Measurements from ENCODE around the gene EMID1. TPM values are rescaled to one million over a fixed set of nuclear protein-coding genes. Genes with fewer than 3 reads are reported as not detected.

Gene EMID1
- total RNA-seq, 2 experiments from 2014 or later, result not detected

GRCh38 chr22:29216011-29216872 lies 10.5 kb downstream of the EMID1 start:
- H3K36me3 ChIP-seq (ENCODE audit: insufficient read depth, low read length), result no peaks in the 10 kb centered on the region
- no peaks in the 10 kb centered on the region for H3K9me2 ChIP-seq (ENCODE audit: insufficient read depth, low read length)
- H3K27ac ChIP-seq (ENCODE audit: low read depth, low read length, poor library complexity, severe bottlenecking), result no peak overlapping the region
- no TSS peak for BruUV-seq (replicated peaks)
- ChIA-PET CTCF (ENCODE audit: unreplicated experiment) (no interaction called here), POLR2A (no interaction called here)
- no peak for DNase-seq (ENCODE audit: low spot score)
- TF ChIP-seq EZH2phosphoT487 (IDR thresholded peaks at IDR 0.05; ENCODE audit: borderline replicate concordance, low read depth, low read length) (no peak), CTCF (conservative IDR thresholded peaks at IDR 0.05; ENCODE audit: low read length) (no peak)
- H3K4me3 ChIP-seq (ENCODE audit: low read depth, low read length, poor library complexity, severe bottlenecking), result no peak overlapping the region
- H3K4me1 ChIP-seq (ENCODE audit: insufficient read depth, low read length, poor library complexity, severe bottlenecking), result no peaks in the 10 kb centered on the region
- intact Hi-C loops (cut with micrococcal nuclease; ENCODE audit: unreplicated experiment), result no loop called here
- no peaks in the 10 kb centered on the region for H3K79me2 ChIP-seq (ENCODE audit: insufficient read depth, low read depth, low read length)
- no peaks in the 10 kb centered on the region for H3K9me3 ChIP-seq (ENCODE audit: low read length)
- no peaks in the 10 kb centered on the region for H4K20me1 ChIP-seq (ENCODE audit: insufficient read depth, low read length)
- H3K4me2 ChIP-seq (ENCODE audit: low read length), result no peak overlapping the region
- no peak overlapping the region for H2AFZ ChIP-seq (ENCODE audit: low read length)

GRCh38 chr22:29216873-29217666 lies 11.4 kb downstream of the EMID1 start:
- Histone ChIP-seq H3K4me2 (ENCODE audit: low read length) (no peak overlapping the region), H3K36me3 (ENCODE audit: insufficient read depth, low read length) (no peaks in the 10 kb centered on the region), H4K20me1 (ENCODE audit: insufficient read depth, low read length) (no peaks in the 10 kb centered on the region), H3K27ac (ENCODE audit: low read depth, low read length, poor library complexity, severe bottlenecking) (no peak overlapping the region), H2AFZ (ENCODE audit: low read length) (no peak overlapping the region), H3K4me1 (ENCODE audit: insufficient read depth, low read length, poor library complexity, severe bottlenecking) (no peaks in the 10 kb centered on the region), H3K4me3 (ENCODE audit: low read depth, low read length, poor library complexity, severe bottlenecking) (no peak overlapping the region), H3K9me2 (ENCODE audit: insufficient read depth, low read length) (no peaks in the 10 kb centered on the region), H3K79me2 (ENCODE audit: insufficient read depth, low read depth, low read length) (no peaks in the 10 kb centered on the region), H3K9me3 (ENCODE audit: low read length) (no peaks in the 10 kb centered on the region)
- intact Hi-C loops (cut with micrococcal nuclease; ENCODE audit: unreplicated experiment), result no loop called here
- no TSS peak for BruUV-seq (replicated peaks)
- POLR2A ChIA-PET, result no interaction called here
- CTCF ChIA-PET (ENCODE audit: unreplicated experiment), result no interaction called here
- no peak for TF ChIP-seq CTCF (conservative IDR thresholded peaks at IDR 0.05; ENCODE audit: low read length)
- no peak for TF ChIP-seq EZH2phosphoT487 (IDR thresholded peaks at IDR 0.05; ENCODE audit: borderline replicate concordance, low read depth, low read length)
- DNase-seq (ENCODE audit: low spot score), result no peak
